SKM-1 (cell line): ENCODE results near the gene AMFR.

Source experiments
- DNase-seq: peaks from one replicate; lab custom pipeline; 2025; ENCODE audit not compliant: unreplicated experiment; lab: John Stamatoyannopoulos, UW

The AMFR gene

DNA sequence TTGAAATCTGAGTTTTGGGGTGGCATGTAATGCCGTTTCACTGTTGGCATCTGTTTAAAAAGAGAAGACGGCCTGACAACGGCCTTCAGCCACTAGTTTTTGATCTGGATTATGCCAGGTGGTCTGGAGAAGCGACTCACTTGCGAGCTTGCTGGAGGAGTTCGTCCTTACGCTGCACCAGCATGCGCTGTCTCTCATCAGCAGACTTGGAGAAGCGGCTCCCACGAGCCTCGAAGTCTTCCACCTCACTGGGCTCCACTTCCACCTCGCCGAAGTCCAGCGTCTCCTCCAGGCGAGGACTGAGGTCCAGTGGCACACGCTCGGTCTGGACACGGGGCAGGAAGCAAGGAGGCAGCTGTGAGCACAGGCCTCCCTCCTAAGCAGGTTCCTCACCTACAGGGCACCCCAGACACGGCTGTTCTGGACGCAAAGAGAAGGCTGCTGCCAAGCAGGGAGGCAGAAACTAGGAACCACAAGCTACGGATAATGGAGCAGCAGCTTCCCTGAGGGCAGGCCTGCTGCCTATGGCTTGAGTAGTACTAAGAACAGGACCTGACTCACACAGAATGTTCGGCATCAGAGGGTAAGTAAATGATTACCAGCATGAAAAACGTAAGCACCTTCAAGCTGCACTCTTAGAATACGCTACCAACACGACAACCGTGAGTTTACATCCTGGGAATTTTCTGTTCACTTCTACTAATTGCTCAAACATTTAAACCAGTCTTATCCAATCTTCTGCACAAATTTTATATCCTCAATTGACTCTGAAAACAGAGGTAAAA, 61.4 kb downstream of the AMFR start:
- no peak for DNase-seq

DNA sequence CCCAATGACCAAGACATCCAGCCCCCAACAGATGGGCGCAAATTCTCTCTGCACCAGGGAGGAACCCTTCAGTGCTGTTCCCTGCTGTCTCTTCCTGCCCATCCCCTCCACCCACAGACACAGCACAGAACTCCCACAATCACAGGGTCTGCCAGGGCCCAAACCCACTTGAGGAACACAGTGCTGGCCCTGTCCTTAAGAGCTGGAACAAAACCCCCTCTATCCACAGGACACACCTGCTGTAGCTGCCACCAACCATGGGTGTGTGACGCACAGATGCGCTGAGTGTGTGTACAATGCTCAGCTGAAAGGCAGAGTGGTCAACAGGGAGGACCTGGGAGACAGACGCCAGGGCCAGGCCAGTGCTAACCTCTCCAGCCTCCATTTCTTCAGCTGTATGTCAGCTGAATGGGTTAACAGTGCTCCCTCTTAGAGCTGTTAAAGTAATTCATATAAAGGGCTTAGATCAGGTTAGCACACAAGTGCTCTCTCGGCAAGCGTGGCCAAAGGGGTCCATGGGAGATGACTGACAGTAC, 62.1 kb downstream of the AMFR start:
- no peak for DNase-seq

DNA sequence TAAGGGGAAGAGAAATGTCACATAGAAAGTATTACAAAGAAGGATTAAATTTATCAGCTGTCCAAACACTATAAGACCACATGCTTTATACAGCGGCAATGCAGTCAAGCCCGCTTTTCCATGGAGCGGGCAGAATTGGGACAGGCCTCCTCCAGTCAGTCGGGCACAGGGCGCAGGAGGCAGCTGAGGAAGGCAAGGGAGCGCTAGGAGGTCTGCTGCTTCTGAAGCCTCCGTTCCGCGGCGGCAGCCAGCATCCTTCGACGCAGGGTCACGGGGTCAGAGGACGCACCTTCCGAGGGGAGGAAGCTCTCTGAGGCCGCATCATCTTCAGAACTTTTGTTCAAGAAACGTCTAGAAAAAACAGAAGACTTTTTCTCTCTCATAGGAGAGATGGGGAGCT, 62.6 kb downstream of the AMFR start:
- DNase-seq = no peak

DNA sequence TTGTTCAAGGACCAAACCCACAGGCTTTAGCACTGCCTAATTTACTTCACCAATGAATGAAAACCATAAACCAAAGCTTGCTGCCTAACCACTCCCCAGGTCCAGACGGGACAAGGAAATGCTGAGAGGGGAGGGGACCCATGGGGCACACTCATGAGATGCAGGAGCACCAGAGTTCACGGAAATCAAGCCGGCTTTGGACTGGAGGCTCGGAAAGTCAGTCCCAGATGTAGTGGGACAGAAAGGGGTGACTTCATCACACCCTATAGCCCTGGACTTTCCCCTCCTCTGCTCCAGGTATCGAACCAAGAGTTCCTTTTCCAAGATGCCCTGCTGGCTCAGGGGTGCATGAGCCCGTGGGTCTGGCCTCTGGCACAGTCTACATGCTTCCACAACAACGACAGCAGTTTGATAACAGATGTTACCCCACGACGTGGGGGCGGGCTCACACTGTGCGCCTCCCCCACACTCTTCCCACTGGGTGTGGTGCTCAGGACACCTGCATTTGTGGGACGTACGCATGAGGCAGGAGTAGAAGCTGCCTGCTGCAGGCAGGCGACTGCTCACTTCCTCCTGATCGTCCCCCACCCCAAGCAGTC, 63.2 kb downstream of the AMFR start:
- DNase-seq = no peak

DNA sequence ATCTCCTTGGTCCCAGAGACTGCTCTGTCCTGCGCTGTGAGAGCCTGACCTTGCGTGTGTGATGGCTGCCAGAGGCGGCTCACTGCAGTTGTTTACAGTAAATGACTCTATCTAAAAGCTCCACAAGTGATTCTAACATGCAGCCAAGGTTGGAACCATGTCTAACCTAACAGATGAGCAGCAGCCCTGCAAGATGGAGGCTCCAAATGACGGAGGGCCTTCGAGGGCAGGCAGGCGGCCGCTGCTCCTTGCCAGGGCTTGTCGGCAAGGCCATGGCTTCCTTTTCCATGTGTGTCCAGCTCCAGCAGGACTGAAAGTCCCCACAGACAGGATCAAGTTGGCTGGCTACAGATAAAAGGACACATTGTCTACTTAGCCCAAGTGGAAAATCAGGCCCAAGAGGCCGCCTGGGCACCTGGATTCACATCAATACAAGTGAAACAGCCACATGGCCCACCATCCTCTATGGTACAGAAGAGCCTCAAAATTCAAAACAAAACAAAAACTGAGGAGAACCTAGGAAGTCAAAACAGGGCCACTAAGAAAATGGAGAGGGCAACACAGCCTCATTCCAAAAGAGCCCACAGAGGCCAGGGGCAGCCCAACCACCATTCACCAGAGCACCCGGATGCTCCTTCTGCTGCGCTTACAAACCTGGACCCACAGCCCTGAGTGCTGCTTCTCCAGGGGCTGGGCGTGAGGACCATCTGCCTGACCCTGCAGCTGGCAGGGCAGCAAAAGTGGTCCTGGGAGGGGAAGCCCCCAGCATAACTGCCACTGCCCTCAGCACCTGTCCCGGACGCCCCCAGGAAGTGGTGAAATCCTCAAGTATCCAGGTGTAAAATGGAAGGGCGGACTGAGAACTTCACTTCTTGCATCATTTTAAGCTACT, 65.0 kb downstream of the AMFR start:
- no peak for DNase-seq

DNA sequence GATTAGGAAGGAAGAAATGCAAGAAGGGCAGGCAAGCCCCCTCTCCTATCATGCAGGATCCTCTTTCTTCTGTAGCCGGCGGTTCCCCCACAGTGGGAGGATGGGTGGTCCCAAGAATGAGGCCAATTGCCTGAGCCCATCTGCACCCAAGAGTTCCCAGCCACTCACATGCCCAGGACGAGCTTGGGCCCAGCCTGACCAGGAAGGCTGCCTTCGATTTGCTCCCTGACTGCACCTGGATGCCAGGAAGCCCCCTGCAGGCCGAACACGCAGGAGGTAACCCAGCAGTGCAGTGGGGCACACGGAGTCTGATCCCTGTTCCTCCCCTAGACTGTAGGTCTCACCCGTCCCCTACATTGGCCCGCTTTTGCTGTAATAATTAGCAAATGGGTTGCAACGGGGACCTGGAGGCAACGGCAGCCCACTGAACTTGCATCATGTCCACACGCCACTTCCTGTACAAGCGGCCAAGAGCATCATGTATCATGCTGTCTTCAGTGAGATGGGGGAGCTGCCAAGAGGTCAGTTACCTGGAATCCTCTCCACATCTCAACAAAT, 67.5 kb downstream of the AMFR start:
- DNase-seq = peak; percentile 6

DNA sequence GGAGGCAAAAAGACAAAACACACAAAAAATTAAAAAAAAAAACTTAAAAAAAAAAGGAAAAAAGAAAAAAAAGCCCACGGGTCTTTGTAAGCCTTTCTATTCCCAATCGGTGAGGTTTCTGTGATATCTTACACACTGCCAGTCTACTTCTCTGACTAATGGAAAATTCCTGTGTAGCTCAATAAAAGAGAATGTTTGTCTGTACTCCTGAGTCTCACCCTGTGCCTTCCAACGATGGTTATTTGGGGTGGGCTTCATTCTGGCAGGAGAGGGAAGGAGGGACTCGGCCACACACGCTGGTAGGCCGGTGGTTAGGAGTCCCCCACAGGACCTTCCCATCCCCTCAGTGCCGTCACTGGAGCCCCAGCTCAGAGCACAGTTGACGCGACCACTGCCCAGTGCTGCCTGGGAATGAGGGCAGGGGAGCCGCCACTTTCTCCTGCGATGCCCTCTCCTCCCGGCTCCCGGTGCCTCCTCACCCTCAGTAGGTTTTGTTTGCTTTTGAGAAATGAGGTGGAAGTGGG, 68.0 kb downstream of the AMFR start:
- no peak for DNase-seq

DNA sequence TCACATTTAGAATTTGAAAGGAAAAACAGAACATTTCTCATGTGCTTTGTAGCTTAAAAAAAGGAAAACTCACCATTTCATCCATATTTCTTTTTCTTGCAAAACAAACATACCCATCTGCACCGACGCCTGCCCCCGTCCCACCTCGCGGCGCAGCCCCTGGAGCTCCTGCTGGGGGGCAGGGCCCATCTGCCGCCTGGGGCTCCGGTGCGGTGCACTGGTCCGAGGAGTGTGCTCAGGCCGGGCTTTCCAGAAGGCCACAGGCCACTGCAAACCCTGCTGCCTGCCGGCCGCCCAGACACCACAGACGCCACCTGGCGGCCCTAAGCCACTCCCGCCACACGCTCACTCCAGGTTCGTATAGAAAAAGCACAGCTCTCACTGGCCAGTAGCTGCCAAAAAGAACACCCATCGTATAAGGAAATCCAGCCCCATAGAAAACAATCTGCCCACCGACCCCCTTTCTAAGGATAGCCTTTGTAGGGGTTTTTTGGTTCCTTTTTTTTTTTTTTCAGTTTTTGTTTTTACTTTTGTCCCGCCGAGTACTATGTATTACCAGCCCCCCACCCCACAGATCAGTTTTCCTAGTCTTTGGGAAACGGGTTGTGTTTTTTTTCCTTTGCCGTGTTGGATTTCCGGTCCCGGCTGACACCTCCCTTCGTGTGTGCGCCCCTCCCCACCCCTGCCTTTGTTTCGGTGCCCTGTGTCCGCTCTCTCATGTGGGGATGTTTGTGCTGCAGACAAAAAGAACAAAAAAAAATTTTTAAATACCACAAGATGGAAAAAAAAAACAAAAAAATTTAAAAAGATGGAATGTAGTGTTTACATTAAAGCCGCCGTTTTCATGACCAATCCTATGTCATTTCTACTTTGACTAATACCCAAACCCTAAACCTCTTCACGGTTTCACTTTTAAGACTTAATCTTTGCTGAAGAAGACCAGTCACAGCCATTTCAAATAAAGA, 68.8 kb downstream of the AMFR start:
- DNase-seq = peak; percentile 55

DNA sequence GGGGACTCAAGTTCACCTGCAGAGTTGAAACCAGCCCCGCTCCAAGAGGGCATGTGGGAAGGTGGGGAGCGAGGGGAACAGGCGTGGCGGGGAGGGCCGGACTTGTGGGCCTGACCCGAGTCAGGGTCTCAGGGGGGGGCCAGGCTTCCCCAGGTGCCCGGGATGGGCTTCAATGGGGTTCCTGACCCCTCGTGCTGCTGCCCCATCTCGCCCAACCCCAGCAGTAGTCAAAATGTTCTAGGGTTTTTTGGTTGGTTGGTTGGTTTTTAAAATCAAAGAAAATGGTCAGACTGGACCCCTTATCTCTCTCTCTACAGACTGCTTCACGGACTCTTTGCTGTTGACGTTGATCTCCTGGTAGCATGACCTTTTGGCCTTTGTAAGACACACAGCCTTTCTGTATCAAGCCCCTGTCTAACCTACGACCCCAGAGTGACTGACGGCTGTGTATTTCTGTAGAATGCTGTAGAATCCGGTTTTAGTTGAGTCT, 69.5 kb downstream of the AMFR start:
- DNase-seq = no peak

DNA sequence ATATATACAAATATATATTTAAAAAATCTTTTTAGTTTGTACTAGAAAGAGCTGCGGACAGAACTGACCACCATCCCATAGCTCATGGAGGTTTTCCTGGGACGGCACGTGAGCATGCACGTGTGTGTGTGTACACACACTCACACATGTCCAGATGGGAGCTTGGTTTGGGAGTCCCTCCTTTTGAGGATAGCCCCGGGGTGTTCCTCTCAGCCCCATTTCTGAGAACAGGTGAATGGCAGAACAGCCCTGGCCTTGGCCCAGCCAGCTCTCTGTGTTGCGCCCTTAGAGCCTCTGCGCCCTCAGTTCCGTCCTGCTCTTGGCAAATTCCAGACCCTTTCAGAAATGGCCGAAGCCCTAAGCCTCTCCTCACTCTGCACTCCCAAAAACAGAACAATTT, 70.1 kb downstream of the AMFR start:
- no peak for DNase-seq

DNA sequence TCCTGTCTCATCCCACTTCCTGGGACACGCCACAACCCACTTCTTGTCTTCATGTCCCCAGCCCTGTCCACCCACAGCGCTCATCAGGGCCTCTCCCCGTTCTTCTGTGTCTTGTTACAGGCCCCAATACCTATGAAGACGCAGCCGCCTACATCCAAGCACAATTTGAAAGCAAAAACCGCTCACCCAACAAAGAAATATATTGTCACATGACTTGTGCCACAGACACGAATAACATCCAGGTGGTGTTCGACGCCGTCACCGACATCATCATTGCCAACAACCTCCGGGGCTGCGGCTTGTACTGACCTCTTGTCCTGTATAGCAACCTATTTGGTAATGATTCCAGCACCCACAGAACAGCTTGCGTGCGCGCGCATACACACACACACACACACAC, 70.6 kb downstream of the AMFR start:
- DNase-seq = no peak

DNA sequence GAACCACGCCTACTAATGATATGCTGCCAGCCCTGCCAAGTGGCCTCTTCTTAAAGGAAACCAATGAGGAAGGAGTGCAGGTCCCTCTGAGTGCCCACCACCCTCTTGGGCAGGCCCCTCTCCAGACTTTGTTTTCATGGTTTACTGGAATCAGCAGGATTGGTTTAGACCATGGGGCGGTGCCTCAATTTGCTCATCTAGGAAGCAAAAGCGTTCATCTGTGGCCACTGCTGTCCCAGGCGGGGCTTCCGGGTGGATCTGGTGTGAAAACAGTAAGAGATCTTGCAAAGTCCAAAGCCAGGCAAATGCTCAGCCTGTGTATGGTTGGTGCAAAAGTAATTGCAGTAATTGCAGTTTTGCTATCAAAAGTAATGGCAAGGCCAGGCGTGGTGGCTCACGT, 71.3 kb downstream of the AMFR start:
- DNase-seq = no peak

DNA sequence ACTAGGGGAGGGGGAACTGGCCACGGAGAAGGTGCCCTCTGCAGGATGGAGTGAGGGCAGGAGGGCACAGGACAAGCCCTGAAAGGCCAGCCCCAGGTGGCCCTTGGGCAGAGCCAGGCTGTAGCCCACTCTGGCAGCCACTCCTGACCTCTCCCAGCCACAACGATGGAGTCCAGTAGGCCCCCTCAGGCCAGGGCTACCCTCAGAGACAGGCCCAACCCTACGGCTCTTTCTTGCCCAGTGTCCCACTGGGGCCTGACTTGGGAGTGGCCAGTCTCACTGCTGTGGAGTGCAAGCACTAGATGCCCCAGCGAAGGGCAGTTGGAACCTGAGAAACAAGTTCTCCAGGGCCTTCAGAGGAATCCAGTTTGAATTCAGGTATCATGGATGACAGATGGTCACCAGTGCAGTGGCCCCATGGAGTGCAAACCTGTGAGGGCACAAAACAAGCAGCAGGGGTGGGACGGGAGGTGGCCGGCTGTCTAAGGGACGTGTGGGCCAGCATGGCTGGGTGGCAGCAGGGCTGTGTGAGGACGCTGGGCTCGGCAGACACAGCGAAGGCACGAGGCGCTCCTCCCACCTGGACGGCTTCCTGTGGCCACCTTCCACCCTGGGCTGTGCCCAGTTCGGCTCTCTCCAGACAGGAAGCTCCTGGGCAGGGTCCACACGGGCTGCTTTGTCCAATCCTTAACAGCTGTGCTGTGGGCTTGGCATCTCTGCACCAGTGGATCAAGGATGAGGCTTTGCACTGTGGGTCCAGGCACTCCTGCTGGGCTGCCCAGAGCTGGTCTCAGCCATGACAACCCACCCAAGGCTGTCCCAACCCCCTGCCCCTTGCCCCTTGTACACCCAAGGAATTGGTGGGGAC, 72.1 kb downstream of the AMFR start:
- no peak for DNase-seq

DNA sequence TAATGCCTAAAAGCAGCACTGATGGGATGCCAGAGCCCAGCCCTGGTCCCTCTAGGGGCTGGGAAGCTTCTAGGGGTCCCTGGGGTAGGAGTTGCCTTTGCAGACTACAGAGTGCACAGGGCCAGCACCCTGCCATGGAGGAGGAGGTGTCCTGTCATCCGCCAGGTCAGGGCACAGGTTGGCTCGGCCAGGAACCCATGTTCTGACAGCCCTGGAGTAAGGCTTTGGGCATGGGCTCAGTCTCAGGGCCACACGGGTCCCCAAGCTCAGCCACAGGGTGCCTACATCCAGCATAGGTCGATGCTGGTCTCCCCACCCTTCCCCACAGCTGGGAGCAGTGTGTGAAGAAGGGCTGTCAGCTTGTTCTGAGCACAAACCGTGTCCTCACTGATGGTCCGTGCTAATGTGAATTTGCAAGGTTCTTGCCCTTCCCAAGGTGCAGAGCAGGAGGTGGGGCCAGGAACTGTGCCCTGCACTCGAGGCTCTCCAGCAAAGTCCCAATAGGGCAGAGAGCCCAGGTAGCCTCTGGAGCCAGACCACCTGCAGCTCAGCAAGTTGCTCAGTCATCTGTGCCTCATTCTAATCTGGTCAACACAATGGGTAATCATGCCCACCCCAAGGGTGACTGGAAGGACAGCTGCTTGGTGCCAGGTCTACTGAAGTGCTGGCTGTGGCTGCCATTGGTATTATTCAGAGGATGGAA, 72.8 kb downstream of the AMFR start:
- DNase-seq = no peak

DNA sequence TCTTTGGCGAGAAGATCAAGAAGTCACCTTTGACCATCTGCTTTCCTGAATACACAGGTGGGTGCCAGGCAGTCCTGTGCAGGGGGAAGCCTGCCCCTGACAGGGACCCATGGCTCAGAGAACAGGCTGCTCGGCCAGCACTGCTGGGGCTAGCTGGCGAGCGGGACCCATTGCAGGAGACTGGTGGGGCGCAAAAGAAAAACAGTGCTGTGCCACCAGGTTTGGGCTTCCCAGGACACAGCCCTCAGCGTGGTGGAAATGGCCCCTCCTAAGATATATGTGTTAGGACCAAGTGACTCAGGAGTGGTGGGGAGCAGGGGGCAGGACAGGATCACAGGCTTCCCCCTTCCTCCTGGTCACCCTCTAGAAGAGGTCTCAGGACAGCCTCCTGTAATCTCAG, 73.9 kb downstream of the AMFR start:
- no peak for DNase-seq

DNA sequence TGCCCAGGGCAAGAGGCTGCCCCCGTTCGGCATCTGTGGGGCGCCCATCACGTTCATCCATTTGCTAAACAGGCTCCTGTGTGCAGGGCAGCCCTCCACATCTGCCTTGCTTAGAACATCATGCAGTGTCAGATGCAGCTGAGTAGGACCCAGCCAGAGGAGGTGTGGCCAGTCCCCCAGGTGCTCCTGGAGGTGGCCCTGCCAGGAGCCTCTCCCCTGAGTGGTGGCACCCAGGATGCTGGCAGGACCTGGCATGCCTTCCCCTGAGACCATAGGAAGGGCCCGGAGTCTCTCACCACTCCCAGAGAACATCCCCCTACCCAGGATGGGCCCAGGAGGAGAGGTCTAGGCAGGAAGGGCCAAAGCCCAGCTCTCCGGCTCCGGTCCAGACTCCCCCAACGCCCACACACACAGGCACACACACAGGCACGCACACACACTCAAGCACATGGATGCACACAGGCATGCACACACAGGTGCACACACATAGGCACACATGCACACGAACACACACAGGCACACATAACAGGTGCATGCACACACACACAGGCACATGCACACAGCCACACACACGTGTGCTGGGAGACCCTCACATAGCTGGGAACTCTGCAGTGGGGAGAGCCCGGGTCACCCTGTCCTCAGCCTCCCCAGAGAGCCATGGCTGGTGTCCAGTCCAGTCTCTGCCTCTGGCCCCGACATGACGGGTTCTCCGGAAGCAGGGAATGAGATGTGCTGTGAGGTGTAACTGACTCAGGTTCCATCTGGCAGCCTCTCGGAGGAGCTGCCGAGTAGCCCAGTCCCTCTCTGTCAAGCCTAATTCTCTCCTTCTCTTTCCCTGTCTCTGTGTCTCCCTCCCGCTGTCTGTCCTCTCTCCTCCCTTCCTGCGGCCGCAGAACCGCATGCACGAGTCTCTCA, 74.6 kb downstream of the AMFR start:
- no peak for DNase-seq

DNA sequence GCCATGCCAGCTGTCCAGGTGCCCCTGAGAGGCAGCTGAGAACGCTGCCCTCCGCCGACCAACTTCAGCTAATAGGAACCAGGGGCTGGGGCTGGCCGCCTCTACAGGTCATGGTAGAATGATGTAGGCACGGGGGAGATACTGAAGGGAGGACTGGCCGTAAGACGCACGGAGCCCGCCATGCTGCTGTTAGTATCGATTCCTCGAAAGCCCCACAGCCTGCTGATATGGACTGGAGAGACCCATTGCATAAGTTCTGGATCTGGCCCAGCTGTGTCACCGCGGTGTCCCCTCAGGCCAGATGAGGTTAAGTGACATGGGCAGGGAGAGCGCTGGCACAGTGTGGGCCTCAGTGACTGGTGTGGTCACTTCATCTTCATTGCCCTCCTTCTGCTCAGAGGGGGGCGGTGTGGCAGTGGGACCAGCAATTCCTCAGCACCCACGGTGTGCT, 75.6 kb downstream of the AMFR start:
- no peak for DNase-seq
